ENCODE results near the gene SPINK9.
A peak's percentile ranks its signal among the peaks of the same experiment; 100 is the strongest.

SPINK9 gene, protein sequence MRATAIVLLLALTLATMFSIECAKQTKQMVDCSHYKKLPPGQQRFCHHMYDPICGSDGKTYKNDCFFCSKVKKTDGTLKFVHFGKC

DNA sequence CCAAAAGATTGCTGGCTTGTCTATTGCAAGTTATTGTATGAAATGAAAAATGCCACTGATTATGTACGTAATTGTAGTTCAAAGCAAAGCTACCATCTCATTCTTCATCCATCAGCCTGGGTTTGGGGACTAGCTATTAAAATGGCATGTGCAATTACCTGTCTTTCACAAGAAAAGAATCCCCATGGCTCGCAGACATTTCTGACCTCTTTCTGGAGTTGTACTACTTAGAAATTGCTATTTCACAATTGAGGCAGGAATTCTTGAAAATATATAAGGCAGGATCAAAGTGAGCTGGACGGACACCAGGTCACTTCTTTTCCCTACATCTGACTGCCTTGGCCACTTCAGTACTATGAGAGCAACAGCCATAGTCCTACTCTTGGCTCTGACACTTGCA, at the start of gene SPINK9:
Gene SPINK9, plus strand, starts transcription at position 301 of the 400 bp plus-strand sequence. Its CDS starts 55 bp downstream, at position 356.
- no peak for DNase-seq

DNA sequence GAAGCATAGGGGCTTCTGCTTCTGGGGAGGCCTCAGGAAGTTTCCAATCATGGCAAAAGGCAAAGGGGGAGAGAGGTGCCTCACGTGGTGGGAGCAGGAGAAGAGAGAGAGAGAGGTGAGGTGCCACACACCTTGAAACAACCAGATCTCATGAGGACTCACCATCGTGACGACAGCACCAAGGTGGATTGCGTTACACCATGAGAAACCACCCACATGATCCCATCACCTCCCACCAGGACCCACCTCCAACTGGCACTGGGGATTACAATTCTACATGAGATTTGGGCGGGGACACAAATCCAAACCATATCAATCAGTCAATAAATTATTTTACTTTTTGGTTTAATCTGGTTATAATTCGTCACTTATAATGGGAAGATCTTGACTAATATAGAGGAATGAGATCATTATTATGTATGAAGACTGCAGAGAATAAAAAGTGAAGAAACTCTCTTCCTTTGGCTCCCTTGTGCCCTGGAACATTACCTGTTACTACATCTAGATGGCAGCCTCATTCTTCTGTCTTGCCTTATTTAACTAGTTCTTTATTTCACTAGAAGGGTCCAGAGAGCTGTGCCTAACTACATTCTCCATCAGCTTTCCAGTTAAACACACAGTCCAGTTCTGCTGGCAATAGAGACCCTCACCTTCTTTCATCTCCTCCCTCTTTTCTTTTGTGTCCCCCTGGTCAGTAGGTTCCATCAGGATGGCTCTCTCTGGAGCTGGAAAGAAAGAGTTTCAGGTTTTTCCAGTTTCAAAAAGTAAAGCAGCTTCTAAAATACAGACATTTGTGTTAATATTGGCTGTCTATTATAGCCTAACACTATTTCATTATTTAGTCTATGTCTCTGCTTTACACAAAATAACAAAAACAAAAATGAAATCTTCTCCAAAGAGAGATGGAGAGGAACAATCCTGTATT, 44.8 kb upstream of the SPINK9 start:
- DNase-seq: no peak

DNA sequence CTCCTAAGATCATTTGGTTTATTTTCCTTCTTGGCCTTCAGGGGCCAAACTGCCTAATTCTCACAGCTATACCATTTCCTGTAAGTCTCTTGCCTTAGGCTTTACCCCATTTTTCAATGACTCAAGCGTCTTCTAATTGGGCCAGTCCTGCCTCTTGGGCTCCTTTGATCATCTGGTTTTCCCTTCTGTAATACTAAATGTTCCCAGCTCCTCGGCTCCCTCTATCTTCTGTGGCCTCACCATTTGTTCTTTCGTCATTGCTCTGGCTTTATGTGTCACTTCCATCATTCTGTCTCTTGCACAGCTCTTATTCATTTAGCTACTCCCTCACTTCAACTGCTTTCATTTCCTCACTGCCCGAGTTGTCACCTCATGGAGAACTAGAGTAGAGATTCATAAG, 37.6 kb upstream of the SPINK9 start:
- DNase-seq: no peak

DNA sequence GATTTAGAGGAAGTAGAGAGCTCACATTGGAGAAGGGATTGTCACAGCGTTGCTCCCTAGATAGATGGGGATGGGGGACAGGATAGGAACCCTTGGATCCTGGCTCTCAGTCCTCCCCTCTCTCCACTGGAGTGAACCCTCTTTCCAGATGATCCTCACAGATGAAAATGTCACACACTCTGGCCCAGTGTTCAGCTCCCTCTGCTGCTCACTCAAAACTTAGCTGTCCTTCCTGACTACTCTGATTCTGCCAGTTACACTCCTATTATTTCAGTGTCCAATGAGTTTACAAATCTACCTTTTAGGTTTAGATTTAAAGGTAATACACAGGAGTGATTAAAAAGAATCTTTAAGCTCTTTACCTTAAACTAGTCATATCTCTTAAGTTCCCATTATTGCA, 28.9 kb upstream of the SPINK9 start:
- DNase-seq: no peak

DNA sequence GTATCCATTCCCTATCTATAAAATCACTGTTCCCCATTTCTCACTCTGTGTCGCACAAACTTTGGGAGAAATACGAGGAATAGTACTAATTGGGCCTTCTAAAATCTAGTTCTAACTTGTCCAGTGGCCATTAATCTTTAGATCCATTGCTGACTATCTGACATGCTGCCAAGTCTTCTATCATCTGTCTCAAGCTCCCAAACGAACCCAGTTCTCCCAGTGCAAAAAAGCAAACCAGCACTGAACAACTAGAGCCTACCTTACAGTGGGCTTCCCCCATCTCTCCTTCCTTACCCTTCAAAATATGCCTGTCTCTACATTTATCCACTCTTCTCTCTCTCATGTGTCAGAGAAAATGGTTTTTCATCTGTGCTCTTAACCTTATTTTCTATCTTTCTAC, 26.3 kb upstream of the SPINK9 start:
- no peak for DNase-seq

DNA sequence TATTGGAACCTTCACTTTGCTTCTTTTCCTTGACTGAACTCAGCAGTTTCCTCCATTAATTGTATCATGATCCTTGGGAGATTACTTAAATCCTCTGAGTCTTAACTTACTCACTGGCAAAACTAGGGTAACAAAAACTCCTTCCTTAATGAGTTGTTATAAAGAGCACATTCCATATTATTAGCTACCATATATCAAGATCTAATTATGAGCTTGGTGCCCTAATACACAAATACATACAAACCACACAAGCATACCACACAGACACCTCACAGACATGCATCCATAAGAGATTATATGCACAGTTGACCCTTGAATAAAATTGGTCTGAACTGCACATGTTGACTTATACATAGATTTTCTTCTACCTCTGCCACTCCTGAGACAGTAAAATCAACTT, 25.6 kb upstream of the SPINK9 start:
- no peak for DNase-seq

DNA sequence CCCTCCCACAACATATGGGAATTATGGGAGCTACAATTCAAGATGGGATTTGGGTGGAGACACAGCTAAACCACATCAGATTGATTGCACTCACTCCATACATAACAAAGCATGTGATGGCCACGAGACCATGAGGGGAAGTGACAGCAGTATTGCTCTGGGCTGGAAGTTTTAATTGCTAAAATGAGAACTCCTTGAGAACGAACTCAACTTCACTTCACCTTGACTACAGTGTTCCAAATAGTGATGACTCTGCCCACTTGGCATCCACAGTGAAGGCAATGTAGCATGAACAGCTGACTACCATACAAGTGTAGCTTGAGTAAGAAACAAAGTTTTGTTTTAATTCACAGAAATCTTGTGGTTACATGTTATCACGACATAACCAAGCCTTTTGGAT, 23.9 kb upstream of the SPINK9 start:
- no peak for DNase-seq

DNA sequence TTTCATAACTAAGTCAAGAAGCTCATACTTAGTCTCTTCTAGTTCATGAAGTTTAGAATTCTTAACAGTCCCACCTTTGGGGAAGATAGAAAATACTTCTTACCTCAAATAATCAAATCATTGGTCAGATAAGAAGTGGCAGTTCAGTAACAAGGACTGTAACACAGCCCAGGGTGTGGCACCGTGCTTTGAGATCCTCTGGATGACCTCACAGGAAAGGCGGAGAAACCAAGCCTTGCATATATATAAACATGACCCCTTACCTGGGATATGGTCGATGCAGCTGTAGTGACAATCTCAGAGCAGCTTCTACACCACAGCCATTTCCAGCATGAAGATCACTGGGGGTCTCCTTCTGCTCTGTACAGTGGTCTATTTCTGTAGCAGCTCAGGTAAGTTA, 23.2 kb upstream of the SPINK9 start, which contains the start of gene SPINK7:
Gene SPINK7, plus strand, starts transcription at position 271 of the 400 bp plus-strand sequence. Its CDS starts 61 bp downstream, at position 332.
- DNase-seq: no peak

DNA sequence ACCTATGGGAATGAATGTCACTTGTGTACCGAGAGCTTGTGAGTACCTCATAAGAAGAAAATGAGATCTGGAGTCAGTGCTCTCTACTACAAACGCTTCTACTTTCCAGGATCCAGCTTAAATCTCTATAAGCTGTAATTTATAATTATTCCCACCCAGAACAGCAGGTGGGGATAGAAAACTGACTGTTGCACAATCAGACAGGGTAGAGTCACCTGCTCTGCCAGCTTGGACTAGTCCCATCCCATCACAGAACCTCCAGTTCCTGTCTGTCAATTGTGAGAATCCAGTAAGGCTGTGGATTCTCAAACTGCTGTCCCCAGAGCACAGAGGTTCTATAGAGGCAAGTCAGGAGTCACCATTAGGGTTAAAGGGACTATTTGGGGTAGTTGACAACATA, 21.2 kb upstream of the SPINK9 start:
- no peak for DNase-seq

DNA sequence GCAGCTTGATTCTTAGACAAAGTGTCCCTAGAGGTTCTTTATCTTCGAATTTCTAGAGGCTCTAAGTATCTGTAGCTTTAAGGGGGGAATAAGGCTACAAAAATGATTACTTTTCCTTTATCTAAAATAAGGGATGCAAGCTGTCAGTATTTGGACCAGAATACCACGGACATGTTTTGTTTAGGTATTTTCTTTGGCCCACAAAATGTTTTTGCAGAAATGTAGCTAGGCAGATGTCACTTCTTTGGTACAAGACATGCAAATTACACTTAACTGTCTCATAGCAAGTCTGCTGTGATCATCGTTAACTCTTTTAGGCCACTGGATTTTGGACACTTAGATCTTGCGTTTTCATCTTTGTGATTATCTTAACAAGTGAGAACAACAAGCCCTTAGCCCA, 20.6 kb upstream of the SPINK9 start:
- no peak for DNase-seq

DNA sequence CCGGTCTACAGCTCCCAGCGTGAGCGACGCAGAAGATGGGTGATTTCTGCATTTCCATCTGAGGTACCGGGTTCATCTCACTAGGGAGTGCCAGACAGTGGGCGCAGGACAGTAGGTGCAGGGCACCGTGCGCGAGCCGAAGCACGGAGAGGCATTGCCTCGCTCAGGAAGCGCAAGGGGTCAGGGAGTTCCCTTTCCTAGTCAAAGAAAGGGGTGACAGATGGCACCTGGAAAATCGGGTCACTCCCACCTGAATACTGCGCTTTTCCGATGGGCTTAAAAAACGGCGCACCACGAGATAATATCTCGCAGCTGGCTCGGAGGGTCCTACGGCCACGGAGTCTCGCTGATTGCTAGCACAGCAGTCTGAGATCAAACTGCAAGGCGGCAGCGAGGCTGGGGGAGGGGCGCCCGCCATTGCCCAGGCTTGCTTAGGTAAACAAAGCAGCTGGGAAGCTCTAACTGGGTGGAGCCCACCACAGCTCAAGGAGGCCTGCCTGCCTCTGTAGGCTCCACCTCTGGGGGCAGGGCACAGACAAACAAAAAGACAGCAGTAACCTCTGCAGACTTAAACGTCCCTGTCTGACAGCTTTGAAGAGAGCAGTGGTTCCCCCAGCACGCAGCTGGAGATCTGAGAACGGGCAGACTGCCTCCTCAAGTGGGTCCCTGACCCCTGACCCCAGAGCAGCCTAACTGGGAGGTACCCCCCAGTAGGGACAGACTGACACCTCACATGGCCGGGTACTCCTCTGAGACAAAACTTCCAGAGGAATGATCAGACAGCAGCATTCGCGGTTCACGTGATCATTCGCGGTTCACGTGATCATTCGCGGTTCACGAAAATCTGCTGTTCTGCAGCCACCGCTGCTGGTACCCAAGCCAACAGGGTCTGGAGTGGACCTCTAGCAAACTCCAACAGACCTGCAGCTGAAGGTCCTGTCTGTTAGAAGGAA, 15.1 kb upstream of the SPINK9 start:
- peak; percentile 35 for DNase-seq

DNA sequence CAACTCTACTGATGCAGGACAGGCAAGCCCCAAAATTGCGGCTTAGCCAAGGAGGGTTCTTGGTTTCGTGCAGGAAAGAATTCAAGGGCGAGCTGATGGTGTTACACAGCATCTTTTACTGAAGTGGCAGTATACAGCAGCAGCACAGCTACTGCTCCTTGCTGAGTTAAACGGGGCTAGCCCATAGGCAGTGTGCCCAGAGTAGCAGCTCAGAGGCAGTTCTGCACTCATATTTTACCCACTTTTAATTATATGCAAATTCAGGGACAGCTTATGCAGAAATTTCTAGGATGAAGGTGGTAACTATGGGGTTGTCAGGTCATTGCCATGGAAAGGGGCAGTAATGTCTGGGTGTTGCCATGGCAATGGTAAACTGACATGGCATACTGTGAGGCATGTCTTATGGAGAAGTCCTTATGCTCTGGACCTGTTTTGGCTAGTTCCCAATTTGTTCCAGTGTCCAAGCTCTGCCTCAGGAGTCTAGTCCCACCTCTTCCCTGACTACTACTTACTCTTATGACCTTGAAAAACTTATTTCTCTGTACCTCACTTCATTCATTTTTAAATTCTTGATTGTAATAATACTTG, 2.0 kb upstream of the SPINK9 start:
- DNase-seq: no peak

DNA sequence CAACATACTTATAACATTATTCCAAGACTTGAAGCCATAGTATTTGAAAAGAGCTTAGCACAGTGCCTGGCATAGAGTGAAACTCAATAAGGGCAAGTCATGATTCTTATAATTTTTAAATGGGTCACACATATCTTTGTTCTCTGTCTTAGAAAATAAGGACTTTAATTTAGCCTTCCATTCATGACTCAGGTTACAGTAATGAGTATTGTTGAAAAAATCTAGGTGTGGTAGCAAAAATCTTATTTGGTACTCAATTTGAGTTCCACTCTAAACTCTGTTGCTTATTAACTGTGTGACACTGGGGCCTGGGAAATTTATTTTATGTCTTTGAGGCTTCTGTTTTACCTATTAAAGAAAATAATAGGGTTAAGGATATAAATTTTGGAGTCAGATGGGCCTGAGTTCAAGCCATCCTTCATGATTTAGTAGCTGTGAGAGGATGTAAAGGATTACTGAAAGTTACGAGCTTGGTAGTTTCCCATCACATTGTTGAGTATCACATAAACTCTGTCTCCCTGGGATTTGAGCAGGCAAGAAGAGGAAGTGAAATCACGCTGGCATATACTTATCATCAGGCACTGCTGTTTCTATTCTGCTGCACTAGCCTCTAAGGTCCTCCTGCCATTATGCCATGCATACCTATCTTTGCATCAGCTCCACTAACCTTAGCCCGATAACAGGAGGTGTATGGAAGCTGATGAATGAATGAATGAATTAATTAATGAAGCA, 1.5 kb downstream of the SPINK9 start:
- no peak for DNase-seq

DNA sequence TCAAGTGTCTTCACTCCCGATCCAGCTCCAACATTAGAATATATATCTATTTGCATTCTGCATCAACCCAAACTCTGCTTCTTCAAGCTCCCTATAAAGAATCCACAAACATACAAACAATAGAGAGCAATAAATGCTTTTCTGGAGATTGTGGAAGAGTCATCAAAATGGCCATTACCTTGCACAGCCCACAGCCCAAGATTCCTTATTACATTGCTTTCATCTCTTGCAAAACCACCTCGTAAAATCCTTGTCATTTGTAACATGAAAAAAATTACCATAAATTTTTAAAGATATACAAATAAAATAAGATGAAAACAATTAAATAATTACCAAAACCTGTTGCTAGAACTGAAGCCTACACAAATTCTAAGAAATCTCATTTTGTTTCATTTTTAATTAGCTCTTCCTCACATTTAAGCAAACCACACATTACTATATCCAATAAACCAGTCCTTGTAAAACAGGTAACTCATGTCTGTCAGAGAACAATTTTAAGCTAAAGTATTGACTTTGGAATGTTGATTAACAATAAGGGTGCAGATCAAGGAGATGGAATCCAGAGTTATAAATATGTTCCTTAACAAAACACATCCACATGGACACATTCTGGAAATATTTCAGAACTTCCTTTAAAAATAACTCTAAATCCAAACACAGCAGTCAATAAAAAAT, 7.1 kb downstream of the SPINK9 start:
- DNase-seq: no peak

DNA sequence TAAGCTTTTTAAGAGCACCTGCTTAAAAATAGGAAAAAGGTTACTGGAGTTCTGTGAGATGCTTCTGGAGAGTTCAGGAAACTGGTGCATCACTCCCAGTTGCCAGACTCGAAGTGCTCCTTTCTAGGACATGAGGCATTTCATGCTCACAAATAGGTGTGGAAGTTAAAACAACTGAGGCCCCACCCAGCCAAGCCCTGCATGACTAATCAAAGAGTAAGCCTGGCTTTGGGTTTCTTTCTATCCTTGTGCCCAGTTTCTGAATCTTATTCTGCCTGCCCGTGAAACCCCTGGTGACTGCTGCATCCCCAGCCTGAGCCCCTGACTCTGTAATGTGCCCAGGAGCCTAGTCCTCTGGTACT, 7.7 kb downstream of the SPINK9 start:
- no peak for DNase-seq

DNA sequence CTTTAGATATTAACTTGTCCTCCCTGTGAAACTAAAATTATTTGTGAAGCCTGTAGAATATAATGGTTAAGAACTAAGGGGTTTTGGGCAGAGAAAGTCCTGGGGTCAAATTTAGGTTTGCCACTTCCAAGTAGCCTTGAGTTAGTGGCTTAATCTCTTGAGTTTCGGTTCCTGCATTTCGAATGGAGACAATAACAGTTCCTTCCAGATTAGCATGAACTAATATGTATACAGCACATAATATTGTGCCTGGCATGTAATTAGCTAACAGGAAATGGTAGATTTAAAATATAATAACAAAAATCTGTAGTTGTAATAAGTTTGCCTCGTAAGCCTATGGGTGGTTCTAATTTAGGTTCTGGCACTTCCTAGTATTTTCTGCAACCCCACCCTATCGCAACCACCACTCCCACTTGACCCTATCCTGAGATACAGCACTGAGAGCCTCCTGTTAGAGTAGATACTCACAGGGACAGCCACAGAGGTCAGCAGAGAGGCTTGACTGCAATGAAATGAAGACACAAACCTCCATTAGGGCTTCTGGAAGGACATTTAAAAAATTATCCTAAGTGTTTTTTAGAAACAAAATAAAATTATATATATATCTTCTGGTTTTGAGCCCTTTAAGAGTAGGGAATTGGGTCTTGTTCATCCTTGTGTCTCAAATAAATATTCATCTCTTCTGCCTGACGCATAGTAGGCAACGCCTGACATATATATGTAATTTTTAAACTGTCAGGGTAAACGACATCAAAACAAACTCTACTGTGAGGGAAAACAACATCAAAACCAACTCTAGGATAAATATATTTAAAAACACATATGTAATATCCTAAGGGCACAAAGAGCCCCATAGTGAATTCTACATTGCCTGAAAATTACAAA, 8.5 kb downstream of the SPINK9 start:
- no peak for DNase-seq

DNA sequence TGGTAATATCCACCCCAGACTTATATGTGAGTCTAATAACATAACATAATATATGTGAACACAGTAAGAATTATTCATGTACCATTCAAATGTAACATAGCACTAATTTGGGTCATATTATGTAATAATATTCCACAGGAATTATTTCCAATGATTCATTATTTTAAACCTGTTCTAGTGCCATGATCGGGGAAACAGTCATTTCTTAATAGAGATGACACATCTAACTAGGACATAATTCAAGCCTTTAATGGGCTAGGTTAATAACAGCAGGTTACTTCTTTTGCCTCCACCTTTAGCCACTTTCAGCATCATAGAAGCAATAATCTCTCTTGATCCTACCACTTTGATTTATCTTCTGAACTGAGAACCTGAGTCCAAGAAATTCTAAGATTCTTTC, 12.3 kb downstream of the SPINK9 start:
- no peak for DNase-seq

DNA sequence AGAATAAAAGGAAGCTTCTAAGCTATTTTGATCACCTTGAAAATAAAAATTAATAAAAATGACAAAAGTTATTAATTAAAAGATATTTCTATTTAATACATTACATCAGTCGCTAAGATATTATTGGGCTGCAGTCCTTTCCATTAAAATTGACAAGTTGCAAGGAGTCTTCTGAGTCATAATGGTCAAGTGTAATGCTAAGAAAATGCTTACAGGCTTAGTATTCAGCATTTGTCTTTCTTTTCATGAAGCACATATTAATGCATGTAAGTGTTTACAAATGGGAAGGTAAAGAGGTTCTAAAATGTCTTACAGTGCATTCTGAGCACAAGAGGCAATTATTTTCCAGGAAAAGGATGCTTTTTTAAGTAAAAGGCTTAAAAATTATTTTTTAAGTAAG, 17.3 kb downstream of the SPINK9 start:
- DNase-seq: no peak

DNA sequence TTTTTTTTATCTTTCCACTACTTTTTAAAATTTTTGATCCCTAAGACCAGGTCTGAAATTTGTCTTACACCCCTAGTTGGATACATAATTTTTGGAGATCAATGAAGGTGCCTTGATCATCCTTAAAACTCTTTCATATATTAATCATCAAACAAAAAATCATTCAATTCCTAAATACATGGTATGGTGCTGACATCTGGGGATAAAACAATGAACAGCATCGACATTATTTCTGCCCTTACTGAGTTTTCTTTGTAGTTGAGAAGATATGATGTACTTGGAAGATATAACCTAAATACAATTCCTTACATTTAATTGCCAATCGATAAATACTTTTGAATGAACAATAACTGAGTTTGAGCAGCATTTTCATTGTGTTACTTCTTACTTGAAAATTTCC, 18.3 kb downstream of the SPINK9 start:
- no peak for DNase-seq

DNA sequence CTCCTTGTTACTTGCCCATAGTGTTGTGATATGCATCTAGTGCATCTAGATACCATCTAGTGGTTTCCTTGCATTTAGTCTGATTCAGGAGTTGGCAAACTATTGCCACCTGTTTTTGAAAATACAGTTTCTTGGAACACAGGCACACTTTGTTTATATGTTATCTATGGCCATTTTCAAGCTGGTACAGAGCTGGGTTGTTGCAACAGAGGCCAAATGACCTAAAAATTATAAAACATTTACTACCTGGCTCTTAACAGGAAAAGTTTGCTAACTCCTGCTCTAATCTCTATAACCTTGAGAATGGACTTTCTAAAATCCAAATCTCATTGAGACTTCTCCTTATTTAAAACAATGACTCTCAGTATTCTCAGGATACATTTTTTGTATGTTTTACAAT, 29.0 kb downstream of the SPINK9 start:
- DNase-seq: no peak

DNA sequence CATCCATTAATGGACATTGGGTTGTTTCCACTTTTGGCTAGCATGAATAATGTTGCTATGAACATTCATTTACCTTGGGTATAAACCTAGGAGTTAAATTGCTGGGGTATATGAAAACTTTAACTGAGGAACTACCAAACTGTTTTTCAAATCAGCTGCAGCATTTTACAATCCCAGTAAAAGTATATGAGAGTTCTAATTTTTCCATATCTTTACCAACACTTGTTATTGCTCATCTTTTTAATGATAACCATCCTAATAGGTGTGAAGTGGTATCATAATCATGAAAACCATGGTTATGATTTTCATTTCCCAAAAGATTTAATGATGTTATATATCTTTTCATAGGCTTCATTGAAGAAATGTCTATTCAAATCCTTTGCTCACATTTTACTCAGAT, 32.9 kb downstream of the SPINK9 start:
- DNase-seq: no peak
